H9 (cell line): ENCODE results near the gene RPS24. TPM values are rescaled to one million over a fixed set of nuclear protein-coding genes. Genes with fewer than 3 reads are reported as not detected.

ENCODE experiments used
- DNase-seq: peaks from one replicate; pipeline ENCODE4 v3.0.0-alpha.2; 2017
- H2AFZ ChIP-seq: one replicate; pipeline ENCODE4 v1.6.1; 2013; ENCODE audit warnings: mild to moderate bottlenecking, low read length, control low read depth, moderate library complexity
- H2AK5ac ChIP-seq: 2 replicates; pipeline ENCODE4 v1.6.1; 2013; ENCODE audit warnings: low read length, control low read depth, mixed read lengths; ENCODE audit not compliant: insufficient read length
- H2BK120ac ChIP-seq: one replicate; pipeline ENCODE4 v1.6.1; 2013; ENCODE audit warnings: low read depth, mild to moderate bottlenecking, low read length, control low read depth, inconsistent platforms; ENCODE audit not compliant: poor library complexity, severe bottlenecking
- H2BK12ac ChIP-seq: 2 replicates; pipeline ENCODE4 v1.6.1; 2013; ENCODE audit warnings: low read length, control low read depth, mixed read lengths, low read depth; ENCODE audit not compliant: insufficient read length
- H2BK15ac ChIP-seq: 2 replicates; pipeline ENCODE4 v1.6.1; 2013; ENCODE audit warnings: low read depth, low read length, control low read depth
- H2BK20ac ChIP-seq: one replicate; pipeline ENCODE4 v1.6.1; 2013; ENCODE audit warnings: low read depth, mild to moderate bottlenecking, low read length, control low read depth, inconsistent platforms; ENCODE audit not compliant: poor library complexity, severe bottlenecking
- H2BK5ac ChIP-seq: 2 replicates; pipeline ENCODE4 v1.6.1; 2013; ENCODE audit warnings: low read length, control low read depth, mixed read lengths; ENCODE audit not compliant: insufficient read length
- H3K14ac ChIP-seq: 2 replicates; pipeline ENCODE4 v1.6.1; 2013; ENCODE audit warnings: low read length, control low read depth; ENCODE audit not compliant: insufficient read depth
- H3K18ac ChIP-seq: 2 replicates; pipeline ENCODE4 v1.6.1; 2013; ENCODE audit warnings: low read depth, mild to moderate bottlenecking, mixed read lengths, low read length, control low read depth; ENCODE audit not compliant: insufficient read length
- H3K23ac ChIP-seq: 2 replicates; pipeline ENCODE4 v1.6.1; 2013; ENCODE audit warnings: low read length, control low read depth, mixed read lengths, low read depth; ENCODE audit not compliant: insufficient read length
- H3K23me2 ChIP-seq: 2 replicates; pipeline ENCODE4 v1.6.1; 2013; ENCODE audit warnings: low read depth, mild to moderate bottlenecking, mixed read lengths, low read length, control low read depth; ENCODE audit not compliant: insufficient read length, poor library complexity, severe bottlenecking
- H3K27ac ChIP-seq: 2 replicates; pipeline ENCODE4 v1.5.1; 2013; ENCODE audit warnings: low read length, control low read depth, mixed read lengths, low read depth; ENCODE audit not compliant: insufficient read length
- H3K27me3 ChIP-seq: 2 replicates; pipeline ENCODE4 v1.6.1; 2013; ENCODE audit warnings: low read length, control low read depth, inconsistent platforms; ENCODE audit not compliant: insufficient read depth
- H3K4ac ChIP-seq: 2 replicates; pipeline ENCODE4 v1.6.1; 2013; ENCODE audit warnings: low read depth, mild to moderate bottlenecking, control low read depth, inconsistent platforms, low read length, moderate library complexity
- H3K4me1 ChIP-seq: 2 replicates; pipeline ENCODE4 v1.6.1; 2013; ENCODE audit warnings: low read length, control low read depth, inconsistent platforms; ENCODE audit not compliant: insufficient read depth
- H3K4me2 ChIP-seq: 2 replicates; pipeline ENCODE4 v1.6.1; 2013; ENCODE audit warnings: low read length, control low read depth, mixed read lengths; ENCODE audit not compliant: insufficient read length, insufficient read depth
- H3K56ac ChIP-seq: 2 replicates; pipeline ENCODE4 v1.6.1; 2013; ENCODE audit warnings: low read depth, mild to moderate bottlenecking, mixed read lengths, low read length, control low read depth; ENCODE audit not compliant: insufficient read length
- H3K79me1 ChIP-seq: 2 replicates; pipeline ENCODE4 v1.6.1; 2013; ENCODE audit warnings: low read depth, mild to moderate bottlenecking, moderate library complexity, low read length, control low read depth, inconsistent platforms; ENCODE audit not compliant: insufficient read depth, poor library complexity, severe bottlenecking
- H3K79me2 ChIP-seq: 2 replicates; pipeline ENCODE4 v1.6.1; 2013; ENCODE audit warnings: low read length, control low read depth, inconsistent platforms; ENCODE audit not compliant: insufficient read depth
- H3K9ac ChIP-seq: 2 replicates; pipeline ENCODE4 v1.6.1; 2013; ENCODE audit warnings: low read length, control low read depth, mixed read lengths; ENCODE audit not compliant: insufficient read length; ENCODE audit errors: extremely low read depth
- H3K9me3 ChIP-seq: one replicate; pipeline ENCODE4 v1.6.1; 2013; ENCODE audit warnings: low read depth, low read length, inconsistent platforms; ENCODE audit not compliant: control insufficient read depth
- H3T11ph ChIP-seq: one replicate; pipeline ENCODE4 v1.6.1; 2013; ENCODE audit warnings: mild to moderate bottlenecking, low read length, control low read depth, inconsistent platforms
- H4K20me1 ChIP-seq: one replicate; pipeline ENCODE4 v1.6.1; 2013; ENCODE audit not compliant: control insufficient read depth, insufficient read length, insufficient read depth
- H4K5ac ChIP-seq: 2 replicates; pipeline ENCODE4 v1.6.1; 2013; ENCODE audit warnings: low read depth, mild to moderate bottlenecking, mixed read lengths, low read length, control low read depth; ENCODE audit not compliant: insufficient read length
- H4K8ac ChIP-seq: replicated peaks from 2 replicates; pipeline ENCODE4 v1.6.1; 2013; ENCODE audit warnings: low read length, control low read depth, mixed read lengths, low read depth; ENCODE audit not compliant: insufficient read length
- H4K91ac ChIP-seq: 2 replicates; pipeline ENCODE4 v1.6.1; 2013; ENCODE audit warnings: low read depth, mild to moderate bottlenecking, moderate library complexity, mixed read lengths, low read length, control low read depth; ENCODE audit not compliant: insufficient read length
- H3K27ac Mint-ChIP-seq, 3 experiments: 2 replicates in 2 of 3; 3 replicates in 1 of 3; pipeline ENCODE4 v1.8.0; 2020 to 2021; ENCODE audit warnings: mixed read lengths in 3 of 3, mild to moderate bottlenecking in 1 of 3, moderate library complexity in 1 of 3
- H3K27me3 Mint-ChIP-seq: 2 replicates; pipeline ENCODE4 v1.8.0; 2021; ENCODE audit warnings: low read depth, mild to moderate bottlenecking, moderate library complexity, mixed read lengths
- H3K36me3 Mint-ChIP-seq, 3 experiments: 2 replicates in 2 of 3; 3 replicates in 1 of 3; pipeline ENCODE4 v1.8.0; 2020 to 2021; ENCODE audit warnings: low read depth in 3 of 3, mixed read lengths in 3 of 3; ENCODE audit not compliant: insufficient read depth in 1 of 3
- H3K4me1 Mint-ChIP-seq, 2 experiments: 2 replicates each; pipeline ENCODE4 v1.8.0; 2020; ENCODE audit warnings: mixed read lengths in 2 of 2
- H3K4me3 Mint-ChIP-seq, 2 experiments: 2 replicates in 1 of 2; 3 replicates in 1 of 2; pipeline ENCODE4 v1.8.0; 2020 to 2021; ENCODE audit warnings: mild to moderate bottlenecking in 2 of 2, mixed read lengths in 2 of 2, moderate library complexity in 1 of 2
- H3K9me3 Mint-ChIP-seq, 2 experiments: 2 replicates in 1 of 2; 3 replicates in 1 of 2; pipeline ENCODE4 v1.8.0; 2020; ENCODE audit warnings: mild to moderate bottlenecking in 2 of 2, mixed read lengths in 2 of 2, moderate library complexity in 1 of 2
- WGBS: extraction: QIAGEN DNeasy Blood & Tissue Kit; methylation state at CpG from one replicate; pipeline ENCODE4 v1.1.7; 2013; ENCODE audit warnings: missing lambda C conversion rate, low lambda C conversion rate, mixed read lengths; ENCODE audit not compliant: insufficient read length; ENCODE audit errors: extremely low coverage; 5-methylcytosine and 5-hydroxymethylcytosine counted together
- total RNA-seq: library from RNA; stranded (reverse); gene quantifications from 2 replicates; pipeline ENCODE4 v1.2.1, GENCODE V29; 2021
- TF ChIP-seq, protein P1 (sequence below): fragments of 200-600 bp; sonication (generic); conservative IDR thresholded peaks from 3 replicates; pipeline ENCODE4 v1.8.0; 2021; ENCODE audit warnings: antibody characterized with exemption, mild to moderate bottlenecking

Gene RPS24
- total RNA-seq, 1 experiment from 2014 or later: 1,966 TPM

DNA sequence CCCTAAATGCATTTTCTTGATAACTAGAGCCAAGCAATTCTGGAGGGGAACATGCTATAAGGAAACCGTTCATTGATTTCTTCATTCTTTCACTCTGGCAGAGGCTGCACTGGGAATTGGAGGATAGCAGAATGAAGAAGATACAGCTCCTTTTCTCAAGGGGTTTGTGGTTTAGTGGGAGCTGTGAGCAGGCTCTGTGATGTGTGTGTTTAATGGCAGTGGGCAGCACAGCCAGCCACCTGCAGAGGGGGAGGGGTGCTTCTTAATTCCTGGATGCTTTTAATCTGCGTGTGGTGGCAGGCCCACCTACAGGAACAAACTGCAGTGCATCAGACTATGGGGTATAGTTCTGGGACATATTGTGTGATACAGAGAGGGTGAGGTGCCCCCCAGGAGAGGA lies 31.9 kb downstream of the RPS24 start:
- Histone ChIP-seq H3K27ac (no peak overlapping the region), H4K91ac (no peak overlapping the region), H4K5ac (no peak overlapping the region), H3K4me1 (no peaks in the 10 kb centered on the region), H3K4ac (no peak overlapping the region), H3K23ac (no peak overlapping the region), H2BK15ac (no peak overlapping the region), H3K18ac (no peak overlapping the region), H4K20me1 (no peaks in the 10 kb centered on the region), H3K79me1 (no peaks in the 10 kb centered on the region), H3K27me3 (no peaks in the 10 kb centered on the region), H3K23me2 (no peaks in the 10 kb centered on the region), H2AK5ac (no peak overlapping the region), H2BK120ac (no peak overlapping the region), H3K14ac (no peak overlapping the region), H3T11ph (no peak overlapping the region), H3K56ac (no peak overlapping the region), H3K4me2 (no peak overlapping the region), H2BK5ac (no peak overlapping the region), H3K79me2 (no peaks in the 10 kb centered on the region), H3K9me3 (no peaks in the 10 kb centered on the region), H3K9ac (no peak overlapping the region), H2AFZ (no peak overlapping the region), H2BK12ac (no peak overlapping the region), H4K8ac (no peak overlapping the region), H2BK20ac (no peak overlapping the region)
- H3K27me3 Mint-ChIP-seq: no peaks in the 10 kb centered on the region
- DNase-seq: no peak
- H3K4me1 Mint-ChIP-seq: peaks cover 5% of the 10 kb centered on the region in 2 experiments; a peak in 3 of 4 replicates
- no CpG with 5 or more reads among the region's 2 CpGs for WGBS
- peak overlapping the region in 1 of 2 experiments; percentile 16; a peak in 1 of 5 replicates for H3K4me3 Mint-ChIP-seq
- TF ChIP-seq, protein P1, sequence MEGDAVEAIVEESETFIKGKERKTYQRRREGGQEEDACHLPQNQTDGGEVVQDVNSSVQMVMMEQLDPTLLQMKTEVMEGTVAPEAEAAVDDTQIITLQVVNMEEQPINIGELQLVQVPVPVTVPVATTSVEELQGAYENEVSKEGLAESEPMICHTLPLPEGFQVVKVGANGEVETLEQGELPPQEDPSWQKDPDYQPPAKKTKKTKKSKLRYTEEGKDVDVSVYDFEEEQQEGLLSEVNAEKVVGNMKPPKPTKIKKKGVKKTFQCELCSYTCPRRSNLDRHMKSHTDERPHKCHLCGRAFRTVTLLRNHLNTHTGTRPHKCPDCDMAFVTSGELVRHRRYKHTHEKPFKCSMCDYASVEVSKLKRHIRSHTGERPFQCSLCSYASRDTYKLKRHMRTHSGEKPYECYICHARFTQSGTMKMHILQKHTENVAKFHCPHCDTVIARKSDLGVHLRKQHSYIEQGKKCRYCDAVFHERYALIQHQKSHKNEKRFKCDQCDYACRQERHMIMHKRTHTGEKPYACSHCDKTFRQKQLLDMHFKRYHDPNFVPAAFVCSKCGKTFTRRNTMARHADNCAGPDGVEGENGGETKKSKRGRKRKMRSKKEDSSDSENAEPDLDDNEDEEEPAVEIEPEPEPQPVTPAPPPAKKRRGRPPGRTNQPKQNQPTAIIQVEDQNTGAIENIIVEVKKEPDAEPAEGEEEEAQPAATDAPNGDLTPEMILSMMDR: no peak
- no peaks in the 10 kb centered on the region for H3K9me3 Mint-ChIP-seq
- H3K36me3 Mint-ChIP-seq: no peaks in the 10 kb centered on the region
- peak overlapping the region in 2 of 3 experiments; percentile 14 to 95; a peak in 2 of 7 replicates for H3K27ac Mint-ChIP-seq
